Suppressor macrophage treated with lipopolysaccharide for 4 hours (primary cell): Measurements from ENCODE around the gene CENPX.

Source experiments
- DNase-seq: peaks from one replicate; pipeline ENCODE4 v3.0.0-alpha.2; 2020

CENPX gene

GRCh38 chr17:81976332-81977210, 46.1 kb downstream of the CENPX start:
- peak; percentile 16 for DNase-seq

DNA sequence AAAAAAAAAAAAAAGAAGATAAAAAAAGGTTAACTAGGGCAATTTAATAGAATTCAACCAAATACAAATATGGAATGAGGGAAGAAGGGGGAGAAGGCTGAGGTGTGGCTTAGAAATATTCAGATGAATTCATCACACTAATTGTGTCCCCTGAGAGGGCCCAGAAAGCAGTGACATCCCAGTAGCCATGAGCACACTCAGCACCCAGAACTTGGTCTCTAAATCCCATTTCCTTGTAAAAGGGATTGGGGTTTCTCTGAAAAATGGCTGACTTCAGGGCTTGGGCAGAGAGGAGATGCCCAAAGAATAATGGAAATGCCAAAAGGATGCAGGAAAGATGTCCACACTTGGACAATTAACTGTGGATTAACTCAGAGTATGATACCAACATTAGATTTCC, 49.2 kb downstream of the CENPX start:
- DNase-seq: no peak

DNA sequence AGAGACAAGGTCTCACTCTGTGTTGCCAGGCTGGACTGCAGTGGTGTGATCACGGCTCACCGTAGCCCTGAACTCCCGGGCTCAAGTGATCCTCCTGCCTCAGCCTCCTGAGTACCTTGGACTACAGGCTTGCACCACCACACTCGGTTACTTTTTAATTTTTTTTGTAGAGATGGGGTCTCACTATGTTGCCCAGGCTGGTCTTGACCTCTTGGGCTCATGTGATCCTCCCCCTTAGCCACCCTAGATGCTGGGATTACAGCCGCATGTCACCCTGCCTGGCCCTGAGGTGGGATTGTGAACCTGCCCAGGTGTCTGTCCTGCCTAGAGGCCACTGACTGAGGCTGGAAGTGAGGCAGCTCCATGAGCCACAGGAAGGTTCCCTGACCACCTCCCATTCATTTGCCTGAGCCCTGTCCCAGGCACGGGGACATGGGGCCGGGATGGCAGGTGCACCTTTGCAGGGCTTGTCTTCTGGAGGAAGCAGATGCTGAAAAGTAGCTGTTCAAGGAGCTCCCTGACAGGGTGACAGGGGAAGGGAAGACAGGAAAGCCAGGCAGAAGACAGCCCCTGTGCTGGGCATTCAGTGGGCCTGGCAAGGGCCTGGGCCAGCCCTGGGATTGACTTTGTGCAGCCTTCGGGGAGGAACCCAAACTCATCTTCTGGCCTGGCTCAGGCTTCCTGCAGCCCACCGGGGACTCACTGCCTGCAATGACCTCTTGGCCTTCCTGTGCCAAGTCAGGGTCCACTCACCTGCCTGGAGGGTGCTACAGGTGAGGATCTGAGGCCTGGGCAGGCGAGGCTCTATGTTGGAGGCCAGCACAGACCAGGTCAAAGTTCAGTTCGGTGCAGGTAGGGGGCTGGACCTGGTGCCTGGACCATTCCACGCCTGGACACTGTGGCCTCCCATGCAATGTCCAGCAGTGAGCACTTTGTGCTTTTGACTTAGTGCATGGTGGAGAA, 53.5 kb downstream of the CENPX start:
- DNase-seq: no peak
